ENCODE results near the gene ATP6AP1.

ATP6AP1 gene

DNA sequence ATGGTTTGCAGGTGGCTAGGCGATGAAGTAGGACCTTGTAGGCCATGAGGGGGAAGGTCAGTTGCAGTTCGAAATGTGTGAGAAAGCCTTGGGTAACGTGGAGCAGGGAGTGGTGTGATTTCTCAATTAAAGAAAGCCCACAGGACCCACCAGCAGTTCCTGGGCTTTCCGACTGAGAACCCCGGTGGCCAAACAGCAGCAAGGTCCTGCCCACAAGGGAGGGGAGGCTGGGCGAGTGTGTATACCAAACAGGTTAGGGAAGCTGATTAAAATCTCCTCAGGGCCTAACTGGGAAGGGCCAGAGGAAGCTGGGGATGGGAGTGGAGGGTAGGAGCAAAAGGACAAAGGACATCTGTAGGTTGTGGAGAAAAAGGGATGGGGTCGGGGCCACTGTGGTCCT lies 2.4 kb downstream of the ATP6AP1 start:
- no peak for DNase-seq

DNA sequence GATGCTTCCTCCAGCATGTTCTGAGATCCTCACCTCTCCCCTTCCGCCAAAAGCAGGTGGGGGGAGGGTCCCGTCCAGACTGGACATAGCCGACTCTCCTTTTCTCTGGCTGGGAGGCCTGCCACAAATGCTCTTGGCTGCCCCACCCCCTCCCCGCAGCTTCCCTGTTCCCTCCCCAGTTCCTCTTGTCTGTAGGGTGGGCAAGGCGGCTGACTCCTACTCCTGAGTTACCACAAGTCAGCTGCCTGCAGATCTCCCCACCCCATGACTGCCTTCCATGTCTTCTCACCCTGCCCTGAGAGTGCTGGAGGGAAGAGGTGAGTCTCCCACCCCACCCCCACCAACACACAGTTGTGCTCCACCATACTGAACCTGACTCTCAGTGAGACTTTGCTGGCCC lies 2.9 kb downstream of the ATP6AP1 start:
- no peak for DNase-seq

DNA sequence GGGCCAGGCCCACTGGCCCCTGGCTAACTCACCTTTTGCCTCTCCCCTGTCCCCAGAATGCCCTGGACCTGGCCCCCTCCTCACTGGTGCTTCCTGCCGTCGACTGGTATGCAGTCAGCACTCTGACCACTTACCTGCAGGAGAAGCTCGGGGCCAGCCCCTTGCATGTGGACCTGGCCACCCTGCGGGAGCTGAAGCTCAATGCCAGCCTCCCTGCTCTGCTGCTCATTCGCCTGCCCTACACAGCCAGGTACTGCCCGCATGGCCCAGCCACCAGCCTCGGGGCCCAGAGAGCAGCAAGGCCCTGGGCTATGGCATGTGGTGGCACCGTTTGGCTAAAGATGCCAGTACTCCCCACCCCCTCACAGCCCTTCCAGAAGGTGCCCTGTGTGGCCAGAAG lies 3.7 kb downstream of the ATP6AP1 start:
- DNase-seq = no peak

DNA sequence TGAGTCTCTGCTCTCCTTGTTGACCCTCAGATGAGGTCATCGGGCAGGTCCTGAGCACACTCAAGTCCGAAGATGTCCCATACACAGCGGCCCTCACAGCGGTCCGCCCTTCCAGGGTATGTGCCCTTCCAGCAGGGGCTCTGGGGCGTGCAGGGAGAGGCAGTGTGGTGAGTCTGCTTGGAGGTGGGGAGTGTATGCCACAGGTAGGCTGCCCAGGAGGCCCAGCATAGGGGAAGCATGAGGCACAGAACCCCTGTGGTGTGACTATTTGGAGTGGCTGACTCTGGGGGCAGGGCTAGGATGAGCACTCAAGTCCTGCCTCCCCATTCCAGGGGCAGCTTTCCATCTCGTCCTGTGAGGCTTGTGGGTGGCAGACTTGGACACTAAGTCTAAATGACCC lies 5.1 kb downstream of the ATP6AP1 start:
- DNase-seq = no peak

DNA sequence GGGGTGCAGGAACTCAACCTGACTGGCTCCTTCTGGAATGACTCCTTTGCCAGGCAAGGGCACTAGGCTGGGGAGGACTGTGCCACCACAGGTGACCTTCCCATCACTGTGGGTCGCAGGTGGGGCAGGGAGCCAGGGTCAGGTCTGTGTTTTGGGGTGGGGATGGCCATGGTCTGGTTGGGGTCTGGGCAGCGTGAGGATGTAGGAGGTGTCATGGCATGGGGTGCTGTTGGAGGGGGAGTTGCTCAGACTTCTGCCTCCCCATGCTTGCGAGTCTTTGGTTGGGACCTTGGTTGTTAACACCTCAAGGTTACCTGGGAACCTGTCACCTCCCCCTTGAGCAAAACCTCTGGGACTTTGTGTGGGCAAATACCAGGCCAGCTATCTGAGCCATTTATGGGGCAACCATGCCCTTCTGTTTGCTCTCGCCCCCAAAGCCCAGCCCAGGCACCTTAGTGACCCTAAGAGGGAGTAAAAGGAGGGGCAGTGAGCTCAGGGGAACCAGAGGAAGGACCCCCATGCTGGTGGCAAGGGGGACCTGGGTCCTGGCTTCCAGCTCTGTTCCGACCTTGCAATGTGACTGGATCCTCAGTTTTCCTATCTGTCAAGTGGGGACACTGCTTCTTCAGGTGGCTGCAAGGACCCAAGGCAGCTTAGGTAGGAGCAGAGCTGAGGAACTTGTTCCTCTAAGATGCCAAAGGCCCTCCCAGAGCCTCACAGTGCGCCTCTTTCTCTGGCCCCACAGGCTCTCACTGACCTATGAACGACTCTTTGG lies 6.1 kb downstream of the ATP6AP1 start:
- no peak for DNase-seq

DNA sequence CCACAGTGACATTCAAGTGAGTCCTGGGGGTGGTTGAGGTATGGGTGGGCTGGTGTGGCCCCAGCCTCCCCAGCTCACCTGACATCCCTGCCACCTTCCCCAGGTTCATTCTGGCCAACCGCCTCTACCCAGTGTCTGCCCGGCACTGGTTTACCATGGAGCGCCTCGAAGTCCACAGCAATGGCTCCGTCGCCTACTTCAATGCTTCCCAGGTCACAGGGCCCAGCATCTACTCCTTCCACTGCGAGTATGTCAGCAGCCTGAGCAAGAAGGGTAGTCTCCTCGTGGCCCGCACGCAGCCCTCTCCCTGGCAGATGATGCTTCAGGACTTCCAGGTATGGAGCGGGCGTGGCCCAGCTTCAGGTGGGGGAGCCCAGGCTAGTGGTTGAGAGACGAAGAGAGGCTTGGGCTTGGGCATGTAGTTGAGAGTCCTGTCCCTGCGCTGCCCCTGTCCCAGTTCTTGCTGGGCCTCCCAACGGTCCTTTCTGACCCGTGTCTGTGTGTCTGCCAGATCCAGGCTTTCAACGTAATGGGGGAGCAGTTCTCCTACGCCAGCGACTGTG lies 6.8 kb downstream of the ATP6AP1 start:
- DNase-seq = no peak

DNA sequence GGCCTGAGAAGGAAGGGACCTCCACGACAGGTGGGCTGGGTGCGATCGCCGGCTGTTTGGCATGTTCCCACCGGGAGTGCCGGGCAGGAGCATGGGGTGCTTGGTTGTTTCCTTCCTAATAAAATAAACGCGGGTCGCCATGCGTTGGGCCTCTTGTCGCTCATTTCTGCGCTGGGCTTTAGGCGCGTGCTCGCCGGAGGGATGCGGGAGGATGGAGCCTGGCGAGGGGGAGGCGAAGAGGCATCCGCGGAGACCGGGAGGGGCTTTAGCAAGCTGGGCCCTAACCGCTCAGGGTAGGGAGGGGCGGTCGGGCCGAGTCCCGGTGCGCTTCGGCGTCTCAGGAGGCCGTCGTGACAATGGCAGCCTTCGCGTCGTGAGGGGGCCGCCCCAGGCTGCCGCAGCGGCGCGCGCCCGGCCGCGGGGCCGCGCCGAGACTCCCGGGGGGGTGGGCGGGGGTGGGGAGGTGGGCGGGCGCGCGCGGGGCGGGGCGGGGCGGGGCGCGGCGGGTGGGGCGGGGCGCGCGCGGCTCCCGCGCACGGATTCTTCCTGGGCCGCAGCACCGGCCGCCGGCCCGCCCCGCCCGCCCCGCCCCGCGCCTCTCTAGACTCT lies 8.0 kb downstream of the ATP6AP1 start:
- DNase-seq = no peak

DNA sequence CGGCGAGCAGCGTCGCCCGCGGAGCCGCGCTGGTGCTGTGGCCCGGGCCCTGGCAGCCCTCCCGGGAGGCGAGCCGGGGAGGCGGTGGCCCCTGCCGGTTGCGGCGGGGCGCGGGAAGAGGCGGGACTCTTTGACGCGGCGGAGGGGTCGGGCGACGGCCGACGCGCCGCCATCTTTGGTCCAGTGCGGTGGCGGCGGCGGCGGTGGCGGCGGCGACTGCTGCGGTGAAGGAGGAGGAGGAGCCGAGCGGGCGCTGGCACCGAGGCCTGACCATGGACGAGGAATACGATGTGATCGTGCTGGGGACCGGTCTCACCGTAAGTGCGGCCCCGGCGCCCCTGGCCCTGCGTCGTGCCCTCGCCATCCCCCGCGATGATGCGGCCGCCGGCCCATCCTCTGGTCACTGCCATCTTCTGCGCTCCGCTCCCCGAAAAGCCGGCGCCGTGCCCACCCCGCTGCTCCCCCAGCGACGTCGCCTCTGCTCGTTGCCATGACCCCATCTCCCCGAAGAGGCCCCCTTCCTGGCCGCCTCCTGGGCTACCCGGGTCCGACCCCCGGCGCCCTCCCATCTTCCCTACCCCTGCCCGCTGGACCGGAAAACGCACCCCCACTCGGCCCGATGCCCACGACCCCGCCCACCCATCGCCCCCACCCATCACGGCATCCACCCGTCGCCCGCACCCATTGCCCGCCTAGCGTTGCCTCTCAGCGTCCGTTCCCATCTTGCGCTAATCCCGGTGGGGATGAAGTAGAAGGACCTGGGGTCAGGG lies 8.7 kb downstream of the ATP6AP1 start, which contains the start of gene GDI1:
Gene GDI1, plus strand, starts transcription at position 172 of the 770 bp plus-strand sequence. Its CDS starts 101 bp downstream, at position 273.
- peak; percentile 0 for DNase-seq

DNA sequence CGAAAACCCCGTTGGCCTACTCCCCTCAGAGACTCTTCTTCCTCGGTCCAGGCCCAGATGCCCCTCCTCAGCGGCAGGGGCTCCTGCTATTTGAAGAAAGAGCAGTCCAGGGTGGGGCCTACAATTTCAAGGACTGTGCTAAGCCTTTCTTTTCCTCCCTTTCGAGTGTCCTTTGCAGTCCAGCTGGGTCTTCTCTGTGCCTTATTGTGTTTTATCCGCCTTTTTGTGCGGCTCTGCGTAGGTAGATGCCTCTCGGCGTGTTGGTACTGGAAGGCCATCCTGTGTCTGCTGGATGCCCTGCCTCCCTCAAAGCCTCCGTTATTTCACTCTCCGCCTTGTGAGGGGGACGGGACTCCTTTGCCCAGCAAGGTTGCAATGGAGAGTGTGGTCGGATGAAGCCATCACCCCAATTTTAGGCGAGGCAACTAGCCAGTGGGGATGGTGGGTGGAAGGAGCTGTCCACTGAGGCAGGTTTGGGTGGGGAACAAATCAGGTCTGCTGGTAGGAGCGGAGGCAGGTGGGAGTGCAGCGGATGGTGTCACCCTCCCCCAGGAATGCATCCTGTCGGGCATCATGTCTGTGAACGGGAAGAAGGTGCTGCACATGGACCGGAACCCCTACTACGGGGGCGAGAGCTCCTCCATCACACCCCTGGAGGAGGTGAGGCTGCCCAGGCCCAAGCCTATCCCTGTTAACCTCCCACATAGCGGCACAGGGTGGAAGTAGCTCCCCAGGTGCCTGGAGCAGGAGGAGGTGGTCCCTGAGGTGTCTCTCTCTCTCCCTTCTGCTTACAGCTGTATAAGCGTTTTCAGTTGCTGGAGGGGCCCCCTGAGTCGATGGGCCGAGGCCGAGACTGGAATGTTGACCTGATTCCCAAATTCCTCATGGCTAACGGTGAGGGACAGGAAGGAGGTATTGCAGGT lies 9.8 kb downstream of the ATP6AP1 start:
- DNase-seq = no peak

DNA sequence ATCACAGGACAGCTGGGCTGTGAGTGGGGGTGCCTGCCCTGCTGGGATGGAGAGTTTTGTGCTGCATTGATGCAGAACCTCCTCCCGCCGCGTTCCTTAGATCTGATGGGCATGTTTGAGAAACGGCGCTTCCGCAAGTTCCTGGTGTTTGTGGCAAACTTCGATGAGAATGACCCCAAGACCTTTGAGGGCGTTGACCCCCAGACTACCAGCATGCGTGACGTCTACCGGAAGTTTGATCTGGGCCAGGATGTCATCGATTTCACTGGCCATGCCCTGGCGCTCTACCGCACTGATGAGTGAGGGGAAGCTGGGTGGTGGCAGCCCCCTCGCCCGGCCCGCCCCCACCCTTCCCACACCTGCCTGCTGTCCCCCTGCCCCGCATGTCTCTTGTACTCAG lies 11.4 kb downstream of the ATP6AP1 start:
- no peak for DNase-seq

DNA sequence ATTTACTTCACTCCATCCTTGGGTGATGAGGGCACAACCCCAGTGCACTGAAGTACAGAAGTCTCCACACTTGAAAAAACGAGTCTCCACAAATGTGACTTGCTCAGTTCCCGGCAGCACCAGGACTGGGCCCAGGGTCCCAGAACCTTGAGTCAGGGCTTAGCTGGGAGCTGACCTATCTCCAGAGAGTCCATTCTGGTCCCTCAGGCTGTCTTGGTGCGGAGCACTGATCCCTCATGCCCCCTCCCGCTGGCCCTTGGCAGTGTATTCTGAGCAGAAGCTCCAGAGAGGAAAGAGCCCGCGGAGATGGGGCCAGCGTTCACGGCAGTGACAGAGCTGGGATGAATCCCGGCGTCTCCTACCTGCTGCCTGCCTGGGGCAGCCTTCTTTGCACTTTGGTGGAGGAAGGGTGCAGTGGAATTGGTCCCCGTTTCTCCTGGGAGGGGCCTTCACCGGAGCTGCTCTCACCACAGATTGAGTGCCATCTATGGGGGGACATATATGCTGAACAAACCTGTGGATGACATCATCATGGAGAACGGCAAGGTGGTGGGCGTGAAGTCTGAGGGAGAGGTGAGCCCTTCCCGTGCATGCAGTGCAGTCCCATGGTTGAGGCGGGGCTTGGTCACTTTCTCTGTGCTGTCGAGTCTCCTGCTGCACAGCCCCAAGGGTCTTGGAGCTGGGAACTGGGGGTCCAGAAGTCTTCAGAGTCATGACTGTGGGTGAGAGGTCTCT lies 12.3 kb downstream of the ATP6AP1 start:
- no peak for DNase-seq

DNA sequence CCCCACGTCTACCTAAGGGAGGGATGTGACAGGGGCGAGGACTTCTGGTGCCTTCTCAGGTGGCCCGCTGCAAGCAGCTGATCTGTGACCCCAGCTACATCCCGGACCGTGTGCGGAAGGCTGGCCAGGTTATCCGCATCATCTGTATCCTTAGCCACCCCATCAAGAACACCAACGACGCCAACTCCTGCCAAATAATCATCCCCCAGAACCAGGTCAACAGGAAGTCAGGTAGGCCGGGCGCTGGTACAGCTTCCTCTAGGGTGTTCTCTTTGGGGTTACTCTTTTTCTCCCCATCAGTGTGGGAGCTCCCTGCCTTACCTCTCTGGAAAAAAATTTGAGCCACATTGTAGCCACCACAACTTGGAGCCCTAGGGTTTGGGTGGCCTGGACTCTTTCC lies 13.1 kb downstream of the ATP6AP1 start:
- DNase-seq = no peak

DNA sequence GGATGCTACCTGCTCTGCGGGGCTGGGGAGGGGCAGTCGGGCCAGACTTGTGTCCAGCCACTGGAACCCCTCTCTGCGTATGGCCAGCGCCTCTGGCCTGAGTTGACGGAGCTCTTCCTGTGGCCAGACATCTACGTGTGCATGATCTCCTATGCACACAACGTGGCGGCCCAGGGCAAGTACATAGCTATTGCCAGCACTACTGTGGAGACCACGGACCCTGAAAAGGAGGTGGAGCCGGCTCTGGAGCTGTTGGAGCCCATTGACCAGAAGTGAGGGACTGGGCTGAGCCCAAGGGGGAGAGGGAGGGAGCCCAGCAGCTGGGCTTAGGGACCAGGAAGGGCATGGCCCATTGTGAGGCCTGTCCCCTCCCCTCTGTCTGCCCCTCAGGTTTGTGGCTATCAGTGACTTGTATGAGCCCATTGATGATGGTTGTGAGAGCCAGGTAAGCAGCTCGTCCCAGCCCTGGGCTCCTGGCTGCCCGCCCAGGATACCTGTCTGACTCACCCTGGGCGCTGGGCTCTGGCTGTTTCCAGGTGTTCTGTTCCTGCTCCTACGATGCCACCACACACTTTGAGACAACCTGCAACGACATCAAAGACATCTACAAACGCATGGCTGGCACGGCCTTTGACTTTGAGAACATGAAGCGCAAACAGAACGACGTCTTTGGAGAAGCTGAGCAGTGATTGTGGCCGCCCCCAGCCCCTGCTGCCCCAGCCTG lies 13.7 kb downstream of the ATP6AP1 start:
- DNase-seq = no peak

DNA sequence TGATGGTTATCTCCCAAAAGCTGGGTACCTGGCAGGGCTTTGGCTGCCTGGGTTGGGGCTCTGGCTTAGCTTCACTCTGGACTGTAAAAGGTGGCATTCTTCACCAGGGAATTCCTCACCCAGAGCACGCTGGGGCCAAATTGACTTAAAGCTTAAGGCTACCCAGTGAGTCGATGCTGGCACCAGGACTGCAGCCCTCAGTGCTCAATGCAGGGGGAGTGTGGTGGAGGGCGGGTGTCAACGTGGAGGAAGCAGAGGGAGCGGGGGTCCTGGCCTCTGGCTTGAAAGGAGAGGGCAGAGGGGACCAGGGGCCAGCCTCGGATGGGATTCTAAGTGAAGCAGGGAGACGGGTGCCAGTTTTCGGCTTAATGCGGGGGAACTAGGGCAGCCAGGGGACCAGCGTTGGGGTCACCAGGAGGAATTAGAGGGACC lies 15.0 kb downstream of the ATP6AP1 start:
- no peak for DNase-seq

DNA sequence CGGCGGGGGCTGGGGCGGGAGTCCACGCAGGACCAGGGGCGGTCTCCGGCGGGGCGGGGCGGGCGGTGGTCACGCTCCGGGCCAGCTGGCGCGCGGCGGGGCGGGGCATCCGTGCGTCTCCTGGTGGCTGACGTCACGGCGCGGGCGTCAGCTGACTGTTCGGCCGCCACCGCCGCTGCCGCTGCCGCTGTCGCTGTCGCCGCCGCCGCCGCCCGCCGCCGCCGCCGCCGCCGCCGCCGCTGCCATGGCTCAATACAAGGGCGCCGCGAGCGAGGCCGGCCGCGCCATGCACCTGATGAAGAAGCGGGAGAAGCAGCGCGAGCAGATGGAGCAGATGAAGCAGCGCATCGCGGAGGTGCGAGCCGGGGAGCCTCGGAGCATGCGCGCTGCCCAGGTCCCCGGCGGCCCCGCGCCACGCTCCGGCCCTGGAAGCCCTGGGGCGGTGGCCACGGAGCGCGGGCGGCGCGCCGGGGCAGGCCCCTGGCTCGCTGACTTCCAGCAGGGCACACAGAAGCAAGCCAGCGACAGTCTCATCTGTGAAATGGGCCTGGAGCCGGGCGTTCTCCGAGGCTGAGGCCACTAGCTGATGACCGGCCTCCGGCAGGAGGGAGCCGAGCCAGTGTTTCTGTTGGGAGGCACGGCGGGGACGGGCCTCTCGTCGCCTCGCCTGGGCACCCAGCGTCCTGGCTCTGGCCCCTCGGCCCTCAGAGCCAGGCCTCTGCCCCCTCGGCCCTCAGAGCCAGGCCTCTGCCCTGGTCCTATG lies 15.7 kb downstream of the ATP6AP1 start, which contains the start of gene FAM50A:
Gene FAM50A, plus strand, starts transcription at position 150 of the 763 bp plus-strand sequence. Its CDS starts 95 bp downstream, at position 245.
- DNase-seq = peak; percentile 43

DNA sequence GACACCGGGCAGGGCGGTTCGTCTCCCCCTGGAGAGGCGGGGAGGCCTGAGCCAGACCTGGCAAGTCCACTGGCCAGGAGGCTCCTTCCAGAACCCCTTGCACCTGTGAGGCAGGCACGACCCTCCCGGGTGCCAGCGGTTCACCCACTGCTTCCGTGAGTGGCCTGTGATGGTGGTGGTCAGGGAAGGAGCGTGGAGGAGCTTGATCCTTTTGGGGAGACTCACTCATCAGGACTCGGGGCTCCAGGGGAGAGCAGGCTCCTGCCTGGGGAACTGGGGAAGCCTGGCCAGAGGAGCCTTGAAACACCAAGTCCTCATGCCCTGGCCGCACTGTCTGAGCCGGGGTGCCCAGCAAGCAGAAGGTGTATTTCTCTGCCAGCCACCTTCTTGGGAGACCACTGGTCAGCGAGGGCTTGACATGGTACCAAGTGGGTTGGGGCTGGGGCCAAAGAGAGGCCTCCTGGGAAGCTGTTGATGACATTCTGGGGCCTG lies 16.3 kb downstream of the ATP6AP1 start:
- no peak for DNase-seq

DNA sequence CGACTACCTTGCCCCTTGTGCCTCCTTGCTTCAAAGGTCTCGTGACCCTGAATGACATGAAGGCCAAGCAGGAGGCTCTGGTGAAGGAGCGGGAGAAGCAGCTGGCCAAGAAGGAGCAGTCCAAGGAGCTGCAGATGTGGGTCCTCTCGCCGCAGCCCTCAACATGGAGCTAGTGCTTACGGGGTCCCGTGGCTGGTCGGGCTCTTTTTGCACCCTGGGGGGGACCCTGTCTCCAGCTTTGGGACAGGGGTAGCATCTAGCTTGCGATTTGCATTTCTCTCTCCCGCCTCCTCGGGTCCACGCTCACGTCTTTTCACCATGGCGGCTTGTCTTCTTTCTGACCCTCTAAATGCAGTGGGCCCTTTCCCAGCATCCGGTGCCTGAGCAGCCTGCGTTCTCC lies 17.3 kb downstream of the ATP6AP1 start:
- DNase-seq = no peak

DNA sequence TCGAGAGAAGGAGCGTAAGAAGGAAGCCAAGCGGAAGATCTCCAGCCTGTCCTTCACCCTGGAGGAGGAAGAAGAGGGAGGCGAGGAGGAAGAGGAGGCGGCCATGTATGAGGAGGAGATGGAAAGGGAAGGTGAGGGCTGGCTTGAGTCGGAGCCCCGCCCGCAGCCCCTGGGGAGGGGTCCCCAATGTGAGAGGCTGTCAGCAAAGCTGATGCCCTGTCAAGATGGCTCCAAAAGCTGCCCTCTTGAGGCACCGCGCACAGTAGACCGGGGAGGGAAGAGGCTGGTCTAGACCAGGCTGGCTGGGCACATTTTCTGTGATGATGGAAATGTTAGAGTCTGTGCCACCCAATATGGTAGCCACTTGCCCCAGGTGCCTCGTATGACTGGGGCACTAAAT lies 18.0 kb downstream of the ATP6AP1 start:
- DNase-seq = no peak

DNA sequence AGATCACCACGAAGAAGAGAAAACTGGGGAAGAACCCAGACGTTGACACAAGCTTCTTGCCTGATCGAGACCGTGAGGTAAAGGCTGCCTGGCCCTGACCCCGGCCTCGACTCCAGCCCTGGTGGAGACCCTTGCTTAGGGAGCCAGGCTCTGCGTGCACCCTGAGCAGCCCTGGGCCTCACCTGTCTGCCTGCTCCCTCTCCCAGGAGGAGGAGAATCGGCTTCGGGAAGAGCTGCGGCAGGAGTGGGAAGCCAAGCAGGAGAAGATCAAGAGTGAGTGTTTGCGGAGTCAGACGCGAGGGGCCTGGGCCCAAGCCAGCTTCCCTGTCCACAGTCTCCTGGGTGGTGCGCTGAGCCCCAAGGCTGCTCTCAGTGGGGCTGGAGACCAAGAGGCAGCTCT lies 20.0 kb downstream of the ATP6AP1 start:
- DNase-seq = no peak

DNA sequence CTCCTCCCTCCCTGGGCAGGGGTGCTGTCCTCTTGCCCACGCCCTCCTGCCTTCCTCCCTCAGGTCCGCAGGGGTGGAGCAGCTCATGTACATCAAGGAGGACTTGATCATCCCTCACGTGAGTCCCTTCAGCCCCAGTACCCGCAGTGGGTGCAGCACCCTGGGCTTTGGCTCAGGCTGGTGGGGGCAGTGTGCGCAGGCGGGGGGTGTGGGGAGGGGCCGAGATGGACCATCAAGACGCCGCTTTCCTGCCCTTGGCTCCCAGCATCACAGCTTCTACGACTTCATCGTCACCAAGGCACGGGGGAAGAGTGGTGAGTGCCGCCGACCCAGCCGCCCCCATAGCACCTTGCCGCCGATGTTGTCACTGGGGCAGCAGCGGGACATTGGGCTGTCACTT lies 21.1 kb downstream of the ATP6AP1 start:
- DNase-seq = no peak
